HG03103 (cell line): ENCODE results near the gene INTS7.
"Not testable (repeated sequence)": the region's sequence is repeated elsewhere in the genome, so short reads cannot be mapped to it uniquely, and the experiment has no call there.

Experiments
- ATAC-seq: cut with Tn5 transposase; IDR thresholded peaks from one replicate; pipeline ENCODE4 v1.9.1; 2021; ENCODE audit warnings: low read depth; ENCODE audit not compliant: unreplicated experiment

The INTS7 gene

GRCh38 chr1:211939876-211940468 lies 95.4 kb downstream of the INTS7 start:
- ATAC-seq, result peak; percentile 77

GRCh38 chr1:211938561-211938997 lies 96.8 kb downstream of the INTS7 start:
- ATAC-seq, result no peak

GRCh38 chr1:211937422-211937821 lies 97.9 kb downstream of the INTS7 start:
- not testable (repeated sequence) for ATAC-seq

- ATAC-seq, result peak; percentile 55
These were observed 99.8 kb downstream of the INTS7 start for GRCh38 chr1:211935448-211935970.

DNA sequence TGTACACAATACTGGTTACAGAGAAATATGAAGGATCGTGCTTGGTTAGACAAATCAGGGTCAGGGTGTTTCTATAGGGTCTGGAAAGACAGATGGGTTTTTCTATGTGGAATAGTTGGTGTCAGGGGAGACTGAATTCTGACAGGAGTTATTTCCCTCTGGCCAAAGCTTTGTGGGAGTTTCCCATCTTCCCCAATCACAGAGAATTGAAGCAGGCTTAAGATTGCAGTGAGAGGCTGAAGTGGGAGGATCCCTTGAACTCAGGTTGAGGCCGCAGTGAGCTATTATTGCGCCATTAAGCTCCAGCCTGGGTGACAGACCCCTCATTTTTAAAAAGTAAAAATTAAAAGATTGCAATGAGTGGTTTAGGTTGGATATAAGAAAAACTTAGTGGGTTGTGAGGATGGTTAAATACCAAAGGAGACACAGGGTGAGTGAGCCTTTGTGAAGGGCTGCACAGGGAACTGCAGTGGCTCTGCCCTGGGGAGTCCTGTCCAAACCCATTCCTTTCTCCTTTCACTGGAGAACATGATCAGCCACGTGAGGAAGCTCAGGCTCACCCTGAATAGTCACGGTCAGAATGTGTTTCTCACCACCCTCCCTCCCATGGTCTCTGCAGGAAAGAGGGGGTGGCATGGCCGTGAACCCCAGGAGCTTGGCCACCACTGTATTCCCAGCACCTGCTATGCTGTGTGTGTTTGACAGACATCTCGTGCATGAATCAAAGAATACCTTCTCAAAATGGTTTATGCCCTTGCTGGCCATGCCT lies 101.2 kb downstream of the INTS7 start:
- no peak for ATAC-seq

DNA sequence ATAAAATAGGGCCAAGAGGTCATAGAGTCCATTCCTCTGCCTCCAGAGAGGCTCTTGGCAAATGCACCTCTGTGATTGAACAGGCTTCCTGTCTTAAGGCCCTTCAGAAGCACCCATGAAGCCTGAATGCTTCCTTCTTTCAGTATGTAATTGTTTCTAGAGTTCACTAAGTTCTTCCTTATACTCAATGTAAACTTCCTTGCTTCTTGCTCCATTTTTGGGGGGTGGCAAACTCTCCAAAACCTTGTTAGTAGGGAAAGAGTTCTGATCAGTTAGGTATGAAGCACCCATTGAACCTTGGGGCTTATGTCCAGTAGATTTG lies 102.5 kb downstream of the INTS7 start:
- no peak for ATAC-seq

DNA sequence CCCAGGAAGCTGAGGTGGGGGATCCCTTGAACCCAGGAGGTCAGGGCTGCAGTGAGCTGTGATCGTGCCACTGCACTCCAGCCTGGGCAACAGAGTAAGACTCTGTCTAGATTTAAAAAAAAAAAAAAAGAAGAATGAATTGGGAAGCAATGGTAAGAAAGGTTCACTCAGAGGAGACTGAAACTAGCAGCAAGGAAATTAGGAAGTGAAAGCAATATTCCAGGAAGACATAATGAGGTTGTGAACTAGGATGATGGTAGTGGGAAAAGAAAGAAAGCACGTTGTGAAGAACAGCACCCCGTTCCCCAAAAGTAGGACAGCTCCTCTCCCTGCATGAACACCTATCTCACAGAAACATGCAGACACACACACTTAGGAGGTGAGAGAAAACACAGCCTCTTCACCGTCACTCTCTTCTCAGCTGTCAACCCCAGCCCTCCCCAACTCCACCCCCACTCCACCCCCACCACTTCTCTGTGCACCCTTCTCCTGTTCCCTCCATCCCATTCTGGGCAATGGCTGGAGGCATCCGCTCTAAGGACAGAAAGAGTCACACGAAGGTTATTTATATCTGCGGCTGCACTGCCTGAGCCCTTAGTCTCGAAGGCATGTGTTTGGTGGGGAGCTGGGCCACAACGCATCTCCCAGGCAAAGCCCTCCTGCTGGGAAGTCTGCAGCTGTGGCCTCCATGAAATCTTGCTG lies 103.0 kb downstream of the INTS7 start:
- no peak for ATAC-seq

DNA sequence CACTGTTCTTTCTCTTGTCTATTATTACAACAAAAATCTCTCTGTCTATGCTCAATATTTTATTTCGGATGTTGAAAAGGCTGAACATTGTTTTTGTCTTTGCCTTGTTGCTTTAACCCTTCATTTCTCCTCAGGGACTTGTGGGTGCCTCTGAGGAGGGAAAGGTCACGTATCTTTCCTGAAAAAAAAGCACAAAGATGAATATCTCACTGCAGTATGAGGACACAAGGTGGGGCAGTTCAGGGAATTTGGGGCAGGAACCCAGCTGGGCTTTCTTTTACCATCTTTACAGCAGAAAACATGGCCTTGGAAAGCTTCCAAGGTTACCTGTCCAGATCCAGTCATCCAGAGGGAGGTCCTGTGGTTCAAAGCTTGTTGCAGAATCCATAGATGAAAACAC lies 105.7 kb downstream of the INTS7 start:
- no peak for ATAC-seq

GRCh38 chr1:211928993-211929637 lies 106.2 kb downstream of the INTS7 start:
- no peak for ATAC-seq

DNA sequence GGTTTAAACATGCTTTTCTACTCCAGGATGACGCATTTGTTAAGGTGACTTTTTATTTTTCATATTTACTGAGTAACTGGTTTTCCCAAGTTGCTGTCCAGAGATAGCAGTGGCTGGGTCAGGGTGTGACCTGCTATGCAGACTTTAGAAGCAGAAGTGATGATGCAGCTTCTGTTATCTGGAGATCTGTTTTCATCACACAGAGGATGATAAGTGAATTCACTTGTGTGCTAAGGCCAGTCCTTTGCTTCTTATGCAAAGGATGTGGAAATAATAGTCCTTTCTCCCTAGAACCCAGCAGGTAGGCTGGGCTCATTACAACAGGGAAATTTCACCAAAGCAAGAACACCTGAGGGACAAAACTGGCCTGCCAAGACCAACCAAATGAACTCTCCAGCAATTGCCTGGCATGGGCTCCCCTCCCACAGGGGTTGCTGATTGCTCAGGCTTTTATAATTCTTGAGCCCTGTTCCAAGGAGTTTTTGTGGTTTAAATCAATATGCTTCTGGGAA lies 107.0 kb downstream of the INTS7 start:
- no peak for ATAC-seq

GRCh38 chr1:211925016-211925415 lies 110.3 kb downstream of the INTS7 start:
- ATAC-seq, result no peak

- ATAC-seq, result no peak
These were observed 111.1 kb downstream of the INTS7 start for GRCh38 chr1:211924256-211924655.

- ATAC-seq, result no peak
These were observed 112.3 kb downstream of the INTS7 start for GRCh38 chr1:211923095-211923494.

DNA sequence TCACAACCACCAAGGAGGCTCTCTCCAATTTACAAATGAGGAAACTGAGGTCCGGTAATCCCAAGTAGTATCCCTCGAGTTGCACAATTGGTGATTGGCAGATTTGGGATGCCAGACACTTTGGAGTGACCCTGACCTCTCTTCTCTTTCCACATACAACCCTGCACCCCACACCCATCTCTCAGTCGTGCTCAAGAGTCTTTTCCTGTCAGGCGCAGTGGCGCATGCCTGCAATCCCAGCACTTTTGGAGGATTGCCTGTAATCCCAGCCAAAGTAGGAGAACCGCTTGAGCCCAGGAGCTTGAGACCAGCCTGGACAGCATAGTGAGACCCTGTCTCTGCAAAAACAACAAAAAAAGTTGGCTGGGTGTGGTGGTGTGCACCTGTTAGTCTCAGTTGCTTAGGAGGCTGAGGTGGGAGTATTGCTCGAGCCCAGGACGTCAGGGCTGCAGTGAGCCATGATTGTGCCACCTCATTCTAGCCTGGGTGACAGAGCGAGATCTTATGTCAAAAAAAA lies 113.7 kb downstream of the INTS7 start:
- ATAC-seq, result no peak

GRCh38 chr1:211920602-211921226 lies 114.6 kb downstream of the INTS7 start:
- ATAC-seq, result no peak

- ATAC-seq, result no peak
These were observed 115.2 kb downstream of the INTS7 start for GRCh38 chr1:211920141-211920572.

GRCh38 chr1:211918843-211919414 lies 116.4 kb downstream of the INTS7 start:
- ATAC-seq, result no peak

DNA sequence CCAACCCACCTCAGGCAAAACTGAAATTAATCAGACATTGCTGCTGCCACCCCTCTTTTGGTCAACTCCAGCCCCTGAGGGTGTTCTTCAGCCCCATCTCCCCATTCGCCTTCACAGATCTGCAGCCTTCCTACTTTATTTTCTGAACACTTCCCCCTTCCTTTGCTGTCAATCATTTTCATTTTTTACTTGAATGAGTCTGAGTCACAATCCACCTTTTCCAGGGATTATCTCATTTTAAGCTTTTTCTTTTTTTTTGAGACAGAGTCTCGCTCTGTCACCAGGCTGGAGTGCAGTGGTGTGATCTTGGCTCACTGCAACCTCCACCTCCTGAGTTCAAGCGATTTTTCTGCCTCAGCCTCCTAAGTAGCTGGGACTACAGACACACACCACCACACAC lies 118.9 kb downstream of the INTS7 start:
- ATAC-seq, result not testable (repeated sequence)

DNA sequence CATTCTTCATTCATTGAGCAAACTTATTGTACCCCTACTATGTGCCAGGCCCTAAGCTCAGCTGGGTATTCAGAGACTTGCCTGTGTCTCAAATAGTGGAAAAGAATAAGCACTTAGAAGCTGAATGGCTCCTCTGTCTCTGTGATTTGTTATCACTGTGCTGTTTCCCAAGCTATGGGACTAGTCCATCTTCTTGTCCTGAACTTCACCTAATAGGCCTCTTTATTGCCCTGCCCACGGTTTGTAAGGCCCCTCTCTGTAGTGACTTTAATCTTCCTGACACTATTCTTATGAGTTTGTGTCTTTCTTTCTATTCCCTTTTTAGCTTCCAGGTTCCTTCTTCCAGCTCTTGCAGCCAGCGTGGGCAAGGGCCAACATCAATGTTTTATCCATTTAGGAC lies 119.4 kb downstream of the INTS7 start:
- no peak for ATAC-seq
